Neuronal stem cell (in vitro differentiated cells): ENCODE results near the gene LDB3.

Experiments used
- DNase-seq: peaks from one replicate; pipeline ENCODE4 v3.0.0-alpha.2; 2013; ENCODE audit warnings: low spot score
- H2AFZ ChIP-seq: one replicate; pipeline ENCODE4 v1.6.1; 2013; ENCODE audit warnings: mild to moderate bottlenecking, low read length, inconsistent platforms
- H2AK5ac ChIP-seq: 2 replicates; pipeline ENCODE4 v1.6.1; 2013; ENCODE audit warnings: low read depth, mild to moderate bottlenecking, inconsistent platforms, low read length, moderate library complexity, mixed read lengths
- H2BK120ac ChIP-seq: 2 replicates; pipeline ENCODE4 v1.6.1; 2013; ENCODE audit warnings: low read depth, mild to moderate bottlenecking, inconsistent platforms, low read length, moderate library complexity, mixed read lengths
- H2BK12ac ChIP-seq: one replicate; pipeline ENCODE4 v1.6.1; 2013; ENCODE audit warnings: low read length, inconsistent platforms
- H2BK15ac ChIP-seq: 2 replicates; pipeline ENCODE4 v1.6.1; 2013; ENCODE audit warnings: mild to moderate bottlenecking, low read length, inconsistent platforms, mixed read lengths
- H2BK5ac ChIP-seq: one replicate; pipeline ENCODE4 v1.6.1; 2013; ENCODE audit warnings: inconsistent platforms, mild to moderate bottlenecking, low read length, moderate library complexity
- H3K14ac ChIP-seq: one replicate; pipeline ENCODE4 v1.6.1; 2013; ENCODE audit warnings: low read length, inconsistent platforms
- H3K18ac ChIP-seq: 2 replicates; pipeline ENCODE4 v1.6.1; 2013; ENCODE audit warnings: low read length, inconsistent platforms
- H3K23ac ChIP-seq: 2 replicates; pipeline ENCODE4 v1.6.1; 2013; ENCODE audit warnings: low read depth, mild to moderate bottlenecking, mixed read lengths, low read length, inconsistent platforms; ENCODE audit not compliant: poor library complexity
- H3K27ac ChIP-seq: replicated peaks from 3 replicates; pipeline ENCODE4 v1.5.1; 2013; ENCODE audit warnings: low read length, inconsistent platforms
- H3K27me3 ChIP-seq, 3 experiments: 2 replicates each; pipeline ENCODE4 v1.6.1; 2013; ENCODE audit warnings: low read length in 3 of 3, mild to moderate bottlenecking in 2 of 3, inconsistent platforms in 1 of 3, low read depth in 1 of 3, mixed read lengths in 1 of 3, moderate library complexity in 1 of 3; ENCODE audit not compliant: control insufficient read depth in 3 of 3, insufficient read depth in 3 of 3
- H3K36me3 ChIP-seq, 2 donors: replicated peaks in 1 of 2; 2 replicates each; pipeline ENCODE4 v1.6.1; 2013; ENCODE audit warnings: low read length in 2 of 2; ENCODE audit not compliant: control insufficient read depth in 2 of 2, insufficient read depth in 2 of 2
- H3K4ac ChIP-seq: 2 replicates; pipeline ENCODE4 v1.6.1; 2013; ENCODE audit warnings: inconsistent platforms, mild to moderate bottlenecking, low read length, moderate library complexity
- H3K4me1 ChIP-seq, 2 donors: 1 replicate in 1 of 2; 2 replicates in 1 of 2; pipeline ENCODE4 v1.6.1; 2013; ENCODE audit warnings: low read length in 2 of 2, low read depth in 1 of 2; ENCODE audit not compliant: control insufficient read depth in 2 of 2, insufficient read depth in 1 of 2
- H3K4me2 ChIP-seq: one replicate; pipeline ENCODE4 v1.6.1; 2013; ENCODE audit warnings: mild to moderate bottlenecking, low read length, inconsistent platforms; ENCODE audit not compliant: insufficient read depth, poor library complexity, severe bottlenecking
- H3K4me3 ChIP-seq, 2 donors: 2 replicates each; pipeline ENCODE4 v1.5.1; 2013; ENCODE audit warnings: low read length in 2 of 2, mild to moderate bottlenecking in 2 of 2, inconsistent platforms in 1 of 2, moderate library complexity in 1 of 2
- H3K79me1 ChIP-seq: one replicate; pipeline ENCODE4 v1.6.1; 2013; ENCODE audit warnings: low read depth, mild to moderate bottlenecking, inconsistent platforms, low read length, moderate library complexity
- H3K9ac ChIP-seq: one replicate; pipeline ENCODE4 v1.6.1; 2013; ENCODE audit warnings: mild to moderate bottlenecking, low read depth, low read length, inconsistent platforms; ENCODE audit not compliant: poor library complexity
- H3K9me3 ChIP-seq, 2 donors: replicated peaks in 1 of 2; 2 replicates each; pipeline versions ENCODE3 to v1.6.1; 2013; ENCODE audit warnings: low read length in 2 of 2, mild to moderate bottlenecking in 2 of 2, inconsistent platforms in 1 of 2, low read depth in 1 of 2, mixed read lengths in 1 of 2, moderate library complexity in 1 of 2; ENCODE audit not compliant: control insufficient read depth in 2 of 2, insufficient read depth in 1 of 2
- H4K8ac ChIP-seq: one replicate; pipeline ENCODE4 v1.6.1; 2013; ENCODE audit warnings: low read depth, mild to moderate bottlenecking, inconsistent platforms, low read length, moderate library complexity
- H4K91ac ChIP-seq: one replicate; pipeline ENCODE4 v1.6.1; 2013; ENCODE audit warnings: low read length, low read depth, mild to moderate bottlenecking, inconsistent platforms; ENCODE audit not compliant: poor library complexity
- WGBS, 2 donors: extraction: QIAGEN DNeasy Blood & Tissue Kit; methylation state at CpG; one replicate each; pipeline ENCODE4 v1.1.7; 2013; ENCODE audit warnings: missing lambda C conversion rate in 2 of 2, mixed read lengths in 1 of 2; ENCODE audit not compliant: insufficient read length in 2 of 2, insufficient replicate concordance in 1 of 2; ENCODE audit errors: extremely low coverage in 2 of 2; 5-methylcytosine and 5-hydroxymethylcytosine counted together

The LDB3 gene

GRCh38 chr10:86757113-86757972, 89.0 kb downstream of the LDB3 start:
- peak overlapping the region; percentile 95 for H2BK15ac ChIP-seq
- H3K27ac ChIP-seq = peak overlapping the region; percentile 93
- peaks cover 2 to 5% of the 10 kb centered on the region in 2 donors for H3K4me1 ChIP-seq
- H3K27me3 ChIP-seq = no peaks in the 10 kb centered on the region
- no peak overlapping the region for H4K8ac ChIP-seq
- H3K4me2 ChIP-seq = peak overlapping the region; percentile 46
- no peak overlapping the region for H4K91ac ChIP-seq
- H2AK5ac ChIP-seq = peak overlapping the region; percentile 77
- H3K79me1 ChIP-seq = no peaks in the 10 kb centered on the region
- H3K18ac ChIP-seq = peak overlapping the region; percentile 98
- no CpG with 5 or more reads among the region's 47 CpGs for WGBS, 2 donors
- DNase-seq = peak; percentile 40
- H2BK5ac ChIP-seq = peak overlapping the region; percentile 33
- H3K4ac ChIP-seq = no peak overlapping the region
- no peak overlapping the region for H3K14ac ChIP-seq
- peaks cover 0 to 13% of the 10 kb centered on the region in 2 donors for H3K36me3 ChIP-seq
- H3K23ac ChIP-seq = no peak overlapping the region
- peaks cover 0 to 30% of the 10 kb centered on the region in 2 donors for H3K9me3 ChIP-seq
- peak overlapping the region; percentile 53 to 92 for H3K4me3 ChIP-seq
- peak overlapping the region; percentile 96 for H3K9ac ChIP-seq
- no peak overlapping the region for H2BK120ac ChIP-seq
- H2BK12ac ChIP-seq = no peak overlapping the region
- peak overlapping the region; percentile 82 for H2AFZ ChIP-seq

- Histone ChIP-seq H2AK5ac (no peak overlapping the region), H4K91ac (no peak overlapping the region), H3K14ac (no peak overlapping the region), H3K36me3 (peaks cover 0 to 14% of the 10 kb centered on the region in 2 donors), H2BK12ac (no peak overlapping the region), H2BK120ac (no peak overlapping the region), H2AFZ (no peak overlapping the region), H3K27ac (no peak overlapping the region), H3K9me3 (peaks cover 0 to 34% of the 10 kb centered on the region in 2 donors), H3K23ac (no peak overlapping the region), H4K8ac (no peak overlapping the region), H3K4me1 (peaks cover 0 to 2% of the 10 kb centered on the region in 2 donors), H3K9ac (no peak overlapping the region), H2BK5ac (no peak overlapping the region), H3K18ac (no peak overlapping the region), H2BK15ac (no peak overlapping the region), H3K79me1 (no peaks in the 10 kb centered on the region), H3K4me3 (peak overlapping the region; percentile 53 to 67), H3K4me2 (peak overlapping the region; percentile 26), H3K4ac (no peak overlapping the region), H3K27me3 (no peaks in the 10 kb centered on the region)
- DNase-seq = no peak
- WGBS, 2 donors = no CpG with 5 or more reads among the region's 9 CpGs
These were observed 90.1 kb downstream of the LDB3 start for GRCh38 chr10:86758189-86759072.

GRCh38 chr10:86759073-86759672, 90.9 kb downstream of the LDB3 start:
- H3K36me3 ChIP-seq = peaks cover 0 to 15% of the 10 kb centered on the region in 2 donors
- no peak overlapping the region for H4K91ac ChIP-seq
- no peak overlapping the region for H4K8ac ChIP-seq
- no peak overlapping the region for H3K9ac ChIP-seq
- no peak overlapping the region for H3K18ac ChIP-seq
- H3K27ac ChIP-seq = no peak overlapping the region
- no peak overlapping the region for H2BK120ac ChIP-seq
- no peak overlapping the region for H2BK12ac ChIP-seq
- no peaks in the 10 kb centered on the region for H3K79me1 ChIP-seq
- H3K9me3 ChIP-seq = peaks cover 0 to 34% of the 10 kb centered on the region in 2 donors
- no peak overlapping the region for H3K4me2 ChIP-seq
- no peak overlapping the region for H3K4ac ChIP-seq
- H3K4me1 ChIP-seq = peaks cover 0 to 2% of the 10 kb centered on the region in 2 donors
- H3K14ac ChIP-seq = no peak overlapping the region
- no peak overlapping the region for H2BK5ac ChIP-seq
- H2BK15ac ChIP-seq = no peak overlapping the region
- H3K4me3 ChIP-seq = peak overlapping the region in 1 of 2 donors; percentile 53
- no peak for DNase-seq
- H3K27me3 ChIP-seq = no peaks in the 10 kb centered on the region
- H3K23ac ChIP-seq = no peak overlapping the region
- WGBS, 2 donors = no CpG with 5 or more reads among the region's 3 CpGs
- no peak overlapping the region for H2AFZ ChIP-seq
- H2AK5ac ChIP-seq = no peak overlapping the region
